ENCODE results near the gene SBF2.
"Not testable (repeated sequence)": the region's sequence is repeated elsewhere in the genome, so short reads cannot be mapped to it uniquely, and the experiment has no call there.

Gene SBF2

GRCh38 chr11:10267821-10268220 lies 26.2 kb downstream of the SBF2 start:
- no peak for DNase-seq (ENCODE audit: low read depth in 2 of 2)

DNA sequence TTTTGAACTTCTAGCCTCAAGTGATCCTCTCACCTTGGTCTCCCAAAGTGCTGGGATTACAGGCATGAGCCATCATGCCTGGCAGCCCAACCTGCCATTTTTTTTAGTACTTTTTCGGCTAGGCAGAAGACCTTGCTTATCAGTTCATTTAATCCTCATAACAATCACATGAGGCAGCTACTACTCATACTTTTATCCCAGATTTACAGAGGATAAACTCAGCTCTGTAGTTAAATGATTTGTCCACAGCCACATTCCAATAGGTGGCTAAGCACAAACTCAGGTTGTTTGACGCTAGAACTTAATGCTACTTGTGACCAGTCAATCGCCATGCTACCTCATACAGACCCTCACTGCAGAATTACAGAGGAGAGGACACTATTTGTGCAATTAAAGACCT lies 28.1 kb downstream of the SBF2 start:
- no peak for DNase-seq (ENCODE audit: low read depth in 2 of 2)

DNA sequence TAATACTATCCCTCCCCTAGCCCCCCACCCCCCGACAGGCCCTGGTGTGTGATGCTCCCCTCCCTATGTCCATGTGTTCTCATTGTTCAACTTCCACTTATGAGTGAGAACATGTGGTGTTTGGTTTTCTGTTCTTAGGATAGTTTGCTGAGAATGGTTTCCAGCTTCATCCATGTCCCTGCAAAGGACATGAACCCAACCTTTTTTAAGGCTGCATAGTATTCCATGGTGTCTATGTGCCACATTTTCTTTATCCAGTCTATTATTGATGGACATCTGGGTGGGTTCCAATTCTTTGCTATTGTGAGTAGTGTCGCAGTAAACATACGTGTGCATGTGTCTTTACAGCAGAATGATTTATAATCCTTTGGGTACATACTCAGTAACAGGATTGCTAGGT lies 29.3 kb downstream of the SBF2 start:
- not testable (repeated sequence) for DNase-seq (ENCODE audit: low read depth in 2 of 2)

- DNase-seq (ENCODE audit: low read depth in 2 of 2): no peak
Observed at GRCh38 chr11:10263929-10264328, 30.1 kb downstream of the SBF2 start.

DNA sequence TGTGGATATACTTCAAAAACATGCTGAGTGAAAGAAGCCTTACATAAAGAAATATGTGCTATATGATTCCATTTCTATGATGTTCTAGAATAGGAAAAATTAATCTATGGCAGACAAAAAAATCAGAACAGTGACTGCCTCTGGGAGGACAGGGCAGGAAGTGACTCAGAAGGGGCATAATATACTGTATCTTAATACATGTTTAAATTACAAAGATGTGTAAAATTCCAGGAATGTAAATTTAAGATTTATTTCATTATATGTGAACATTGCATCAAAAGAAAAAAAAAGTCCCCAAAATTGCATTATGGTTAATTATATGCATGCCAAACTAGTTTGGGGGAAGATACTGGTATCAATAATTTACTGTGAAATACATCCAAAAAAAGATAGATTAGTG lies 32.2 kb downstream of the SBF2 start:
- no peak for DNase-seq (ENCODE audit: low read depth in 2 of 2)

- DNase-seq (ENCODE audit: low read depth in 2 of 2): no peak
Observed at GRCh38 chr11:10257478-10257877, 36.5 kb downstream of the SBF2 start.

DNA sequence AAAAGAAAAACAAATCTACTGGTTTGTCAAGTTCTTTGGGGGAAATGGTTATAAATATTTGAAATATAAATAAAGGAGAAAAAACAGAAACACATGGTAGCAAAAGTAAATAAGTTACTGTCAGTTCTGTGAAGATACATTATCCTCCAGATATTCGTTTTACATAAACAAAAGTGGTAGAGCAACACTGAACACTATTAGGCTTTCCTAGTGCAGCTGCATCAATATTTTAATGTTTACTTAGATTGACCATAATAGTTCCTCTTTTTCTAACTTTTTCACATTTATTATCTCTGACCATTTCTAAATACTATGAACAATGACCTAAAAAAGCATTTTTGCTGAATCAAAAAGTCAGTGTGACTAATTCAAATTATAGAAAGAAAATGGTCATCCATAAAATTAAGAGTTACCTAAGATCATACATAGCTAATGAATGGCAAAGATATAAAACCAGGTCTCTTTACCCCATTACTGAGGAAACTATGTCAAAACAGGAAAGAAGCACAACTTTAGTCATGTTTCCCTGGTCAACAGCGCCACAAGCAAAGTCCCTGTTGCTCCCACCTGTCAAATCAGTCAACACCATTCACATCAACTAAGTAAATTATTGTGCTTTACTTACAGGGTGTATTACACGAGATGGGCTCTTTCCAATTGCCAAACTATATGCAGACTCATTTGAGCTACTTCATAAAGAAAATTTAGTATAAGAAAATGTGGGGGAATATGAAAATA lies 38.5 kb downstream of the SBF2 start:
- DNase-seq (ENCODE audit: low read depth in 2 of 2): no peak

DNA sequence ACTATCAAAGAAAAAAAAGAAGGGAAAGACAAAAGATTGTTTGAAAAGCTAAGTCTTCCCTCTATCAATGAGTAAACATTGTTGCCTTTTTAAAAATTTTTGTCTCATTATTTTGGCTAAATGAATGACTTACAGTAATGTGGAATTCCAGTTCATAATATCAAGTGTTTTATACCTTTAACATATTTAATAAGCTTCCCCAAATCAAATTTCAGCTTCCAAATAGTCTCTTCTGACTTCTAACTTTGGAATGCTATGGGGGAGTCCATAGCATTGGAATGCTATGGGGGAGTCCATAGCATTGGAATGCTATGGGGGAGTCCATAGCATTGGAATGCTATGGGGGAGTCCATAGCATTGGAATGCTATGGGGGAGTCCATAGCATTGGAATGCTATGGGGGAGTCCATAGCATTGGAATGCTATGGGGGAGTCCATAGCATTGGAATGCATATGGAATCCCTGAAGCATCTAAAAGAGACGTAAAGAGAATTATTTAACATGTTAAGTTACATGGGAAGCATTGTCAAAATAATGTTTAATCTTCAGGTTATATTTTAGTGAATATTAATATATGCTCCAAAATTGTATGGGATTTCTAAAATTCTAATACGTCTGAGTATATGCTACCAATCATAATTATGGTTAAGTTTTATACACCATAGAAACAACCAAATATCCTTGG lies 44.4 kb downstream of the SBF2 start:
- not testable (repeated sequence) for DNase-seq (ENCODE audit: low read depth in 2 of 2)

DNA sequence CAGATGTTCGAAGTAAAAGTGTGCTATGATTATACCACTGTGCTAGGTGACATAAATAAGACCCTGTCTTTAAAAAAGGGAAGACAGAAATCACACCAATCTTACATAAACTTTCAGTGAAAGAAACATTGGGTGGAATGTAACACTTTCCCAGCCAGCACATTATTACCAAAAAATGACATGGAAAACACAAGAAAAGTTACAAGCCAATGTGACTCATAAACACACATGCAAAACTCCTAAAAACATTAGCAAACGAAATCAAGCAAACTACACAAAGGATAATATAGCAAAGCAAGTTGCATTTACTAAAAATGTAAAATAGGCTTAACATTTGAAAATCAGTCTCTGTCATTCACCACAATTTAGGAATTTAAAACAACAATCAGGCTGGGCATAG lies 47.0 kb downstream of the SBF2 start:
- DNase-seq (ENCODE audit: low read depth in 2 of 2): no peak

GRCh38 chr11:10243896-10244575 lies 50.0 kb downstream of the SBF2 start:
- DNase-seq (ENCODE audit: low read depth in 2 of 2): no peak

DNA sequence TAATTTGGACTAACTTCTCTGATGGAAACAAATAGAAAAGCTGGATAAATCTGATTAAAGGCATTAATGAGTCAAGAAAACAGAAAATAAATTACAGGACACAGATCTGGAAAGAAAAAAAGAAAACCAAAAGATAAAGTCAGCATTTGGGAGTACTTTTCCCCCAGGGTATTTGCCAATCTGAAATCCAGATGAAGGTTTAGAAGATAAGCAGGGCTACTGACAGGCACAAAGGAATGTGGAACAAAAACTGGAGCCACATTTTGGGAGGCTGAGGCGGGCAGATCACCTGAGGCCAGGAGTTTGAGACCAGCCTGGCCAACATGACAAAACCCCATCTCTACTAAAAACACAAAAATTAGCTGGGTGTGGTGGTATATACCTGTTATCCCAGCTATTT lies 57.2 kb downstream of the SBF2 start:
- DNase-seq (ENCODE audit: low read depth in 2 of 2): no peak

GRCh38 chr11:10233581-10233980 lies 60.4 kb downstream of the SBF2 start:
- no peak for DNase-seq (ENCODE audit: low read depth in 2 of 2)

- DNase-seq (ENCODE audit: low read depth in 2 of 2): no peak
Observed at GRCh38 chr11:10232756-10233155, 61.3 kb downstream of the SBF2 start.

DNA sequence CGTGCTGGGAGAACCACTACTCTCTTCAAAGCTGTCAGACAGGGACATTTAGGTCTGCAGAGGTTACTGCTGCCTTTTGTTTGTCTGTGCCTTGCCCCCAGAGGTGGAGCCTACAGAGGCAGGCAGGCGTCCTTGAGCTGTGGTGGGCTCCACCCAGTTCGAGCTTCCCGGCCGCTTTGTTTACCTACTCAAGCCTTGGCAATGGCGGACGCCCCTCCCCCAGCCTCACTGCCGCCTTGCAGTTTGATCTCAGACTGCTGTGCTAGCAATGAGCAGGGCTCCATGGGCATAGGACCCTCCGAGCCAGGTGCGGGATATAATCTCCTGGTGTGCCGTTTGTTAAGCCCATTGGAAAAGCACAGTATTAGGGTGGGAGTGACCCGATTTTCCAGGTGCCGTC lies 62.2 kb downstream of the SBF2 start:
- not testable (repeated sequence) for DNase-seq (ENCODE audit: low read depth in 2 of 2)

GRCh38 chr11:10225553-10225952 lies 68.5 kb downstream of the SBF2 start:
- no peak for DNase-seq (ENCODE audit: low read depth in 2 of 2)

- no peak for DNase-seq (ENCODE audit: low read depth in 2 of 2)
Observed at GRCh38 chr11:10222399-10222798, 71.6 kb downstream of the SBF2 start.

DNA sequence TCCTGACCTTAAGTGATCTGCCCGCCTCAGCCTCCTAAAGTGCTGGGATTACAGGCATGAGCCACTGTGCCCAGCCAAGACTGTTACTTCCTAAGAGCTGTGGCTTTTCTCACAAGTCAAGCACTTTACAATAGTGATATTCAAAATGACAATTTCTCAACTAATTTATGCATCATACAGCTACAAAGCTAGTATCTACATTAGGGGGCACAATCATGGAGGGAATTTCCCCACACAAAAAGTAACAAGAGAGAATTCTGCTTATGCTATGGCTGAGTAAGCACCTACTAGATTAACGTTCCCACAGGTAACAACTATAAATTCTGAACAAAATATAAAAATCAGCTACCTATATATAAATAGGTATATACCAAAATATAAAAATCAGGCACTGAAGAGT lies 72.7 kb downstream of the SBF2 start:
- DNase-seq (ENCODE audit: low read depth in 2 of 2): no peak

GRCh38 chr11:10211470-10211869 lies 82.5 kb downstream of the SBF2 start:
- no peak for DNase-seq (ENCODE audit: low read depth in 2 of 2)

DNA sequence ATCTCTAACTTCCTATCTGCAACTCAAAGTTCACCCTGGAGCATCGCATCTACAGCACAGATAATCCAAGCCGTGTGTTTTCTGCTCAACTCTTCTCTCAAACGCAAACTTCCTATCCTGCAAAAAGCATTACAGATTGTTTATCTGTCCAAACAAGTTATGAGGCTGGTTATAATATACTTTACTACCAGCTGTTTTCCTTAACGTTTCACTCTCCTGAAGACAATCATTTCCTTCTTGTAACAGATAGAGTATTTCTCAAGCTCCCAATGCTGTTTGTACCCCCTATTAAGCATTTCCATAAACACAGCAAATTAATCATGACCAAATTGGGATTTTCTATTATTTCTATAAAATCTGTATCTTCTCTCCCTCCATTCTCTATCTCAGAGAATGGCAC lies 84.7 kb downstream of the SBF2 start:
- DNase-seq (ENCODE audit: low read depth in 2 of 2): no peak

DNA sequence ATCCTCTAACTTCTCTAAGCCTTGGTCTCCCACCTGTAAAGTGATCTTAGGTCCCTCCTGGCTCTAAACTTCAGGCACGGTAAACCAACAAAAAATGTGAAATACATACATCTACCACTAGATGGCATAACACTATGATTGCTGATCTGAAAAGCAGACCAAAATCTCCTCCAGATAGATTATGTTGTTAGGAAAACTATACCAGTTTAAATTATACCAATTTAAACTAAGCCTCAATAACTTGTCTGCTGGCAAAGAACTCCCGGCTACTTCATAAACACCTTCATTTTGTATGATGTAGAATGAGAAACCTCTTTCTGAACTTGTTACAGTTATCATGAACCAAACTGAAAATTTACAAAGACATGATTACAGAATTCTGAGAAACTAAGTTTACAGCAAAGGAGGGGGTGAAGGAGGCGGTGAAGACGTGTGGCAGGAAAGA lies 85.9 kb downstream of the SBF2 start:
- no peak for DNase-seq (ENCODE audit: low read depth in 2 of 2)

DNA sequence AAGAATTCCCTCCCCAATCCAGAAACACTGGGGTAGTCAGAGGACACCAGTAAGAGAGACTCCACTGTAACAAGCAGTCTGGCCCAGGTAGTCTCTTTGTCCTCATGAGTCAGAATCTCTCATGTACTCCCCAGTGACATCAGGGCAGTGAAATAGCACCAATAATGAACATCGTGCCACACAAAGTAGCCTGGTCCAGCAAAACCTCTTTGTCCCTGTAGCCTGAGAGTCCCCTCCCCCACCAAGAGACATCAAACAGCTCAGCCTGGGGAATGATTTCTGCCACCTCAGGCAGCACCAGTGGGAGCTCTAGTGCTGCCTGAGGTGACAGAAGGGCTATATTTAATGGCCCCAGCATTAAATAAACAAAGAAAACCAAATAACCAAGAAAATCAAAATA lies 88.1 kb downstream of the SBF2 start:
- DNase-seq (ENCODE audit: low read depth in 2 of 2): no peak

- DNase-seq (ENCODE audit: low read depth in 2 of 2): no peak
Observed at GRCh38 chr11:10204021-10204420, 90.0 kb downstream of the SBF2 start.

DNA sequence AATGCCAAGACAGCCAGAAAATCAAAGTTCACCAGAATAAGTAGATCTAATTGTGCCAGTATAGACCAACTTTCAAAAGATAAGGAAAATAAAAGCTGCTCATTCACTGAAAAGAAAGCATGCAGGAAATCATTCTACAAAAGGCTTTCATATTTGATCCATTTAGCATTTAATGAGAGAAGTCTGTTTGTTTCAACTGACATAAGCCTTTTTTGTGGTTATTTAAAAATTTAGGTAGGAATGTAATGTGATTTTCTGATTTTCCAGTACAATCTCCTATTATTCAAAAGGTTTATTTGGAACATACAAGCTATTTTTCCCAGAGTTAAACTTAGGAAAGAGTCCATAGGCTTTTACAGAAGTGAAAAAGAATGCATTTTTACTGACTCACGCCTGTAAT lies 92.7 kb downstream of the SBF2 start:
- DNase-seq (ENCODE audit: low read depth in 2 of 2): no peak

Data from stimulated activated CD4-positive, alpha-beta T cell treated with anti-CD3 and anti-CD28 coated beads, Interleukin-12 subunit alpha, Interleukin-12 subunit beta, amount 100 ng/mL, for 24 hours (primary cell).